Neural progenitor cell (in vitro differentiated cells): ENCODE measurements around the gene EIF3I. TPM values are rescaled to one million over a fixed set of nuclear protein-coding genes. Genes with fewer than 3 reads are reported as not detected.

Experiments used
- DNase-seq: peaks from one replicate; pipeline ENCODE4 v3.0.0-alpha.2; 2016; ENCODE audit warnings: low spot score
- H2AFZ ChIP-seq: fragments of 200-600 bp; sonication (generic); replicated peaks from 2 replicates; pipeline ENCODE4 v1.6.1; 2016; ENCODE audit warnings: antibody characterized with exemption
- H3F3A ChIP-seq: fragments of 200-600 bp; sonication (generic); 2 replicates; pipeline ENCODE4 v1.6.1; 2016; ENCODE audit warnings: antibody characterized with exemption, low read depth
- H3K27ac ChIP-seq: fragments of 200-600 bp; sonication (generic); 2 replicates; pipeline ENCODE4 v1.5.1; 2016; ENCODE audit warnings: mild to moderate bottlenecking
- H3K27me3 ChIP-seq: fragments of 200-600 bp; sonication (generic); 2 replicates; pipeline ENCODE4 v1.6.1; 2016; ENCODE audit warnings: mild to moderate bottlenecking, moderate library complexity
- H3K36me3 ChIP-seq: fragments of 200-600 bp; sonication (generic); 2 replicates; pipeline ENCODE4 v1.5.1; 2016
- H3K4me1 ChIP-seq: fragments of 200-600 bp; sonication (generic); 2 replicates; pipeline ENCODE4 v1.6.1; 2016; ENCODE audit warnings: mixed run types
- H3K4me2 ChIP-seq: fragments of 200-600 bp; sonication (generic); 2 replicates; pipeline ENCODE4 v1.6.1; 2016
- H3K4me3 ChIP-seq: fragments of 200-600 bp; sonication (generic); 2 replicates; pipeline ENCODE4 v1.5.1; 2016
- H3K79me2 ChIP-seq: fragments of 200-600 bp; sonication (generic); 2 replicates; pipeline ENCODE4 v1.6.1; 2016; ENCODE audit warnings: low read depth
- H3K9ac ChIP-seq: fragments of 200-600 bp; sonication (generic); 2 replicates; pipeline ENCODE4 v1.6.1; 2016
- H3K9me3 ChIP-seq: fragments of 200-600 bp; sonication (generic); 2 replicates; pipeline ENCODE4 v1.5.1; 2016; ENCODE audit warnings: low read depth
- H4K20me1 ChIP-seq: fragments of 200-600 bp; sonication (generic); 2 replicates; pipeline ENCODE4 v1.6.1; 2016; ENCODE audit warnings: low read depth
- H3K27ac Mint-ChIP-seq: 3 replicates; pipeline ENCODE4 v1.8.0; 2021; ENCODE audit warnings: mixed read lengths
- H3K27me3 Mint-ChIP-seq: 2 replicates; pipeline ENCODE4 v1.8.0; 2022; ENCODE audit warnings: low read depth, mild to moderate bottlenecking, inconsistent platforms, moderate library complexity, mixed read lengths; ENCODE audit not compliant: insufficient read depth
- H3K36me3 Mint-ChIP-seq: 3 replicates; pipeline ENCODE4 v1.8.0; 2021; ENCODE audit warnings: mixed read lengths
- H3K4me1 Mint-ChIP-seq: 3 replicates; pipeline ENCODE4 v1.8.0; 2021; ENCODE audit warnings: mixed read lengths
- H3K4me3 Mint-ChIP-seq: 3 replicates; pipeline ENCODE4 v1.8.0; 2021; ENCODE audit warnings: mild to moderate bottlenecking, moderate library complexity, mixed read lengths
- H3K9me3 Mint-ChIP-seq: 3 replicates; pipeline ENCODE4 v1.8.0; 2020; ENCODE audit warnings: mixed read lengths
- EZH2 ChIP-seq: fragments of 200-600 bp; sonication (generic); IDR thresholded peaks from 2 replicates; pipeline ENCODE4 v1.6.1; 2017; ENCODE audit warnings: antibody characterized with exemption, mild to moderate bottlenecking, moderate library complexity
- EZH2phosphoT487 ChIP-seq: fragments of 200-600 bp; sonication (generic); IDR thresholded peaks from 2 replicates; pipeline ENCODE4 v1.6.1; 2017; ENCODE audit warnings: antibody characterized with exemption
- total RNA-seq: library from RNA; depleted of rRNA; stranded (reverse); fragments of >200 nt; gene quantifications from 2 replicates; pipeline ENCODE4 v1.2.3, GENCODE V29; 2015; ENCODE audit warnings: low replicate concordance
- TF ChIP-seq, protein P1 (sequence below): fragments of 200-600 bp; sonication (generic); IDR thresholded peaks from 2 replicates; pipeline ENCODE4 v1.5.1; 2017; ENCODE audit warnings: antibody characterized with exemption, mild to moderate bottlenecking

EIF3I gene
- total RNA-seq, 1 donor from 2014 or later = 204 TPM

- no peaks in the 10 kb centered on the region for H3K79me2 ChIP-seq
- peaks cover 39% of the 10 kb centered on the region for H3K4me1 Mint-ChIP-seq
- H3K36me3 ChIP-seq = no peaks in the 10 kb centered on the region
- H3K27me3 ChIP-seq = no peaks in the 10 kb centered on the region
- peaks cover 1% of the 10 kb centered on the region for H3K27me3 Mint-ChIP-seq
- no peak for DNase-seq
- H3K27ac Mint-ChIP-seq = peak overlapping the region; percentile 14
- H3K4me2 ChIP-seq = no peak overlapping the region
- peaks cover 52% of the 10 kb centered on the region for H3F3A ChIP-seq
- peaks cover 9% of the 10 kb centered on the region for H4K20me1 ChIP-seq
- H3K4me1 ChIP-seq = peaks cover 25% of the 10 kb centered on the region
- peaks cover 18% of the 10 kb centered on the region for H3K36me3 Mint-ChIP-seq
- no peak overlapping the region for H3K9ac ChIP-seq
- peak overlapping the region; percentile 45 for H3K27ac ChIP-seq
- no peaks in the 10 kb centered on the region for H3K9me3 Mint-ChIP-seq
- TF ChIP-seq EZH2phosphoT487 (no peak), EZH2 (no peak)
- TF ChIP-seq, protein P1, sequence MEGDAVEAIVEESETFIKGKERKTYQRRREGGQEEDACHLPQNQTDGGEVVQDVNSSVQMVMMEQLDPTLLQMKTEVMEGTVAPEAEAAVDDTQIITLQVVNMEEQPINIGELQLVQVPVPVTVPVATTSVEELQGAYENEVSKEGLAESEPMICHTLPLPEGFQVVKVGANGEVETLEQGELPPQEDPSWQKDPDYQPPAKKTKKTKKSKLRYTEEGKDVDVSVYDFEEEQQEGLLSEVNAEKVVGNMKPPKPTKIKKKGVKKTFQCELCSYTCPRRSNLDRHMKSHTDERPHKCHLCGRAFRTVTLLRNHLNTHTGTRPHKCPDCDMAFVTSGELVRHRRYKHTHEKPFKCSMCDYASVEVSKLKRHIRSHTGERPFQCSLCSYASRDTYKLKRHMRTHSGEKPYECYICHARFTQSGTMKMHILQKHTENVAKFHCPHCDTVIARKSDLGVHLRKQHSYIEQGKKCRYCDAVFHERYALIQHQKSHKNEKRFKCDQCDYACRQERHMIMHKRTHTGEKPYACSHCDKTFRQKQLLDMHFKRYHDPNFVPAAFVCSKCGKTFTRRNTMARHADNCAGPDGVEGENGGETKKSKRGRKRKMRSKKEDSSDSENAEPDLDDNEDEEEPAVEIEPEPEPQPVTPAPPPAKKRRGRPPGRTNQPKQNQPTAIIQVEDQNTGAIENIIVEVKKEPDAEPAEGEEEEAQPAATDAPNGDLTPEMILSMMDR = no peak
- no peak overlapping the region for H3K4me3 ChIP-seq
- H2AFZ ChIP-seq = no peak overlapping the region
- peak overlapping the region; percentile 66 for H3K4me3 Mint-ChIP-seq
- no peaks in the 10 kb centered on the region for H3K9me3 ChIP-seq
Measured at GRCh38 chr1:32198237-32199042, 23.8 kb upstream of the EIF3I start.

DNA sequence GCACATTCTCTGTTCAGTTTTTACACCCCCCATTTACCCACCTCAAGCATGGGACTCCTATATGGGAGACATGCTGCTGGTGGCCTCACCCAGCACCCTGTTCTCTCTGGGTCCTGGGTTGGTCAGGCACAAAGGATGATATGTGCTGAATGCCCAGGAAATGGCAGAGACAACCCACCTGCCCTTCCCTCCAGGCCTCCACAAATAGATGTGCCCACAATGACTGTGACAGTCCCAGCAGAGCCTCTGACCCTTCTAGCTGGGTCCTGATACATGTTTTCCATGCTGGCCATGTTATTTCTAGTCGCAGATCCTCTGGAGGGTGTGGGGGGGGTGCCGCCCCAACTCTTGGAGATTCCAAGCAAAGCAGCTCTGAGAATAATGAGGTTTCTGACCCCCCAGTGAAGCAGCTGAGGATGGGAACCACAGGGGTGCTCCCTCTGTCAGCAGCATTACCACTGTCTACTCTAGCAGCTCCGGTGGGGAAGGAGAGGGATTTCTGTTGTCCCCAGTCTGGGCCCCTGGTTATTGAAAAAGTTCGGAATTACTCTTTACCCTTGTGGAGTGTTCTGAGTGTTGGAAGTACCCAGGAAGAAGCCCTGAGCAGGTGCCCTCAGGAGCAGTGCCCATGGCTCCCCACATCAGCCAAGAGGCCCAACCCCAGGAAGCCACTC is 23.0 kb upstream of the EIF3I start:
- H3K36me3 Mint-ChIP-seq = peaks cover 13% of the 10 kb centered on the region
- Histone ChIP-seq H3K9ac (no peak overlapping the region), H3K27me3 (peaks cover 2% of the 10 kb centered on the region), H3K4me2 (peak overlapping the region; percentile 80), H3F3A (peaks cover 52% of the 10 kb centered on the region), H3K4me1 (peaks cover 25% of the 10 kb centered on the region), H3K79me2 (no peaks in the 10 kb centered on the region), H3K27ac (no peak overlapping the region), H3K36me3 (no peaks in the 10 kb centered on the region), H3K4me3 (no peak overlapping the region), H3K9me3 (no peaks in the 10 kb centered on the region), H4K20me1 (peaks cover 9% of the 10 kb centered on the region), H2AFZ (no peak overlapping the region)
- TF ChIP-seq EZH2 (no peak), EZH2phosphoT487 (no peak)
- TF ChIP-seq, protein P1 = no peak
- H3K27ac Mint-ChIP-seq = no peak overlapping the region
- no peaks in the 10 kb centered on the region for H3K9me3 Mint-ChIP-seq
- DNase-seq = no peak
- peaks cover 39% of the 10 kb centered on the region for H3K4me1 Mint-ChIP-seq
- H3K27me3 Mint-ChIP-seq = peaks cover 3% of the 10 kb centered on the region
- H3K4me3 Mint-ChIP-seq = peak overlapping the region; percentile 84

GRCh38 chr1:32199717-32200072 is 22.5 kb upstream of the EIF3I start:
- Mint-ChIP-seq H3K27me3 (peaks cover 3% of the 10 kb centered on the region), H3K27ac (no peak overlapping the region), H3K36me3 (peaks cover 10% of the 10 kb centered on the region), H3K4me1 (peaks cover 39% of the 10 kb centered on the region), H3K9me3 (no peaks in the 10 kb centered on the region), H3K4me3 (peak overlapping the region; percentile 84)
- Histone ChIP-seq H4K20me1 (peaks cover 9% of the 10 kb centered on the region), H3K9ac (no peak overlapping the region), H3K4me3 (peak overlapping the region; percentile 68), H3K9me3 (no peaks in the 10 kb centered on the region), H3K79me2 (no peaks in the 10 kb centered on the region), H3K4me2 (peak overlapping the region; percentile 80), H2AFZ (no peak overlapping the region), H3F3A (peaks cover 55% of the 10 kb centered on the region), H3K36me3 (no peaks in the 10 kb centered on the region), H3K27me3 (peaks cover 7% of the 10 kb centered on the region), H3K27ac (peak overlapping the region; percentile 38), H3K4me1 (peaks cover 25% of the 10 kb centered on the region)
- peak; percentile 21 for DNase-seq
- no peak for TF ChIP-seq EZH2phosphoT487
- no peak for TF ChIP-seq EZH2
- TF ChIP-seq, protein P1 = no peak
